Neuronal stem cell (in vitro differentiated cells): ENCODE measurements around the gene HECW1.
A peak's percentile ranks its signal among the peaks of the same experiment; 100 is the strongest.

Source experiments
- DNase-seq: peaks from one replicate; pipeline ENCODE4 v3.0.0-alpha.2; 2013; ENCODE audit warnings: low spot score
- H2AFZ ChIP-seq: one replicate; pipeline ENCODE4 v1.6.1; 2013; ENCODE audit warnings: mild to moderate bottlenecking, low read length, inconsistent platforms
- H2AK5ac ChIP-seq: 2 replicates; pipeline ENCODE4 v1.6.1; 2013; ENCODE audit warnings: low read depth, mild to moderate bottlenecking, inconsistent platforms, low read length, moderate library complexity, mixed read lengths
- H2BK120ac ChIP-seq: 2 replicates; pipeline ENCODE4 v1.6.1; 2013; ENCODE audit warnings: low read depth, mild to moderate bottlenecking, inconsistent platforms, low read length, moderate library complexity, mixed read lengths
- H2BK12ac ChIP-seq: one replicate; pipeline ENCODE4 v1.6.1; 2013; ENCODE audit warnings: low read length, inconsistent platforms
- H2BK15ac ChIP-seq: 2 replicates; pipeline ENCODE4 v1.6.1; 2013; ENCODE audit warnings: mild to moderate bottlenecking, low read length, inconsistent platforms, mixed read lengths
- H2BK5ac ChIP-seq: one replicate; pipeline ENCODE4 v1.6.1; 2013; ENCODE audit warnings: inconsistent platforms, mild to moderate bottlenecking, low read length, moderate library complexity
- H3K14ac ChIP-seq: one replicate; pipeline ENCODE4 v1.6.1; 2013; ENCODE audit warnings: low read length, inconsistent platforms
- H3K18ac ChIP-seq: 2 replicates; pipeline ENCODE4 v1.6.1; 2013; ENCODE audit warnings: low read length, inconsistent platforms
- H3K23ac ChIP-seq: 2 replicates; pipeline ENCODE4 v1.6.1; 2013; ENCODE audit warnings: low read depth, mild to moderate bottlenecking, mixed read lengths, low read length, inconsistent platforms; ENCODE audit not compliant: poor library complexity
- H3K27ac ChIP-seq: replicated peaks from 3 replicates; pipeline ENCODE4 v1.5.1; 2013; ENCODE audit warnings: low read length, inconsistent platforms
- H3K27me3 ChIP-seq, 3 experiments: 2 replicates each; pipeline ENCODE4 v1.6.1; 2013; ENCODE audit warnings: low read length in 3 of 3, mild to moderate bottlenecking in 2 of 3, inconsistent platforms in 1 of 3, low read depth in 1 of 3, mixed read lengths in 1 of 3, moderate library complexity in 1 of 3; ENCODE audit not compliant: control insufficient read depth in 3 of 3, insufficient read depth in 3 of 3
- H3K36me3 ChIP-seq, 2 donors: replicated peaks in 1 of 2; 2 replicates each; pipeline ENCODE4 v1.6.1; 2013; ENCODE audit warnings: low read length in 2 of 2; ENCODE audit not compliant: control insufficient read depth in 2 of 2, insufficient read depth in 2 of 2
- H3K4ac ChIP-seq: 2 replicates; pipeline ENCODE4 v1.6.1; 2013; ENCODE audit warnings: inconsistent platforms, mild to moderate bottlenecking, low read length, moderate library complexity
- H3K4me1 ChIP-seq, 2 donors: 1 replicate in 1 of 2; 2 replicates in 1 of 2; pipeline ENCODE4 v1.6.1; 2013; ENCODE audit warnings: low read length in 2 of 2, low read depth in 1 of 2; ENCODE audit not compliant: control insufficient read depth in 2 of 2, insufficient read depth in 1 of 2
- H3K4me2 ChIP-seq: one replicate; pipeline ENCODE4 v1.6.1; 2013; ENCODE audit warnings: mild to moderate bottlenecking, low read length, inconsistent platforms; ENCODE audit not compliant: insufficient read depth, poor library complexity, severe bottlenecking
- H3K4me3 ChIP-seq, 2 donors: 2 replicates each; pipeline ENCODE4 v1.5.1; 2013; ENCODE audit warnings: low read length in 2 of 2, mild to moderate bottlenecking in 2 of 2, inconsistent platforms in 1 of 2, moderate library complexity in 1 of 2
- H3K79me1 ChIP-seq: one replicate; pipeline ENCODE4 v1.6.1; 2013; ENCODE audit warnings: low read depth, mild to moderate bottlenecking, inconsistent platforms, low read length, moderate library complexity
- H3K9ac ChIP-seq: one replicate; pipeline ENCODE4 v1.6.1; 2013; ENCODE audit warnings: mild to moderate bottlenecking, low read depth, low read length, inconsistent platforms; ENCODE audit not compliant: poor library complexity
- H3K9me3 ChIP-seq, 2 donors: replicated peaks in 1 of 2; 2 replicates each; pipeline versions ENCODE3 to v1.6.1; 2013; ENCODE audit warnings: low read length in 2 of 2, mild to moderate bottlenecking in 2 of 2, inconsistent platforms in 1 of 2, low read depth in 1 of 2, mixed read lengths in 1 of 2, moderate library complexity in 1 of 2; ENCODE audit not compliant: control insufficient read depth in 2 of 2, insufficient read depth in 1 of 2
- H4K8ac ChIP-seq: one replicate; pipeline ENCODE4 v1.6.1; 2013; ENCODE audit warnings: low read depth, mild to moderate bottlenecking, inconsistent platforms, low read length, moderate library complexity
- H4K91ac ChIP-seq: one replicate; pipeline ENCODE4 v1.6.1; 2013; ENCODE audit warnings: low read length, low read depth, mild to moderate bottlenecking, inconsistent platforms; ENCODE audit not compliant: poor library complexity
- WGBS, 2 donors: extraction: QIAGEN DNeasy Blood & Tissue Kit; methylation state at CpG; one replicate each; pipeline ENCODE4 v1.1.7; 2013; ENCODE audit warnings: missing lambda C conversion rate in 2 of 2, mixed read lengths in 1 of 2; ENCODE audit not compliant: insufficient read length in 2 of 2, insufficient replicate concordance in 1 of 2; ENCODE audit errors: extremely low coverage in 2 of 2; 5-methylcytosine and 5-hydroxymethylcytosine counted together

HECW1 gene

DNA sequence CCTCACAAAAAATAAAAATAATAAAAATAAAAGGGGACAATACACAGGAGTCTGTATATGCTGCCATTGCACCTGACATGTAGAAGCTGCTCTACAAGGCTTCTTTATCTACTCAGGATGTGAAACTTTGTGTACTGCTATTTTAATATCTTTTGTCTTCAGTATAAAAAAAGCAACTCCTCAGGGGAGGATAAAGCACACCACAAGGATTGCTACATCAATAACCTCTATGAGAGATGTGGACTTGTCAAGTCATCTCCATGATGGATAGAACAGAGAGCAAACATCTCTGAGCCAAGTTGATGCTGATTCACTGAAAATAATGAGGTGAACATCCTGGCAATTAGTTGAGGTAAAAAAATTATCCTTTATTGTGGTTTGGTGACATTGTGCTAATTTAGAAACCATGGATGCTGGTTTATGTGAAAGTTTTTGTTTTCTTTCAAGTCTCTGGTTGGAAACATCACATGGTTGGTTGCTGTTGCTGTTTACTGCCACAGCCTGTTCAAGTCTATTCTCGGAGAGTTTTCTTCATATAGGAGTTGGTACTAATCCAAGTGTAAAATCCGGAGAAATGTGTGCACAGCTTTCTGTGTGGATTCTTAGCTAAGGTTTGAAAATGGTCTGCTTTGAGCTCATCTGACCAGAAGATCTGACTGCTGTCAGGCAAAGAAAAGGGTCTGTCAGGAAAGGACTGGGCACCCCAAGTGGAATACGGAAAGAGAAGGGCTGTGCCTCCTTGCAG, 1.5 kb upstream of the HECW1 start:
- Histone ChIP-seq H3K23ac (no peak overlapping the region), H2BK12ac (no peak overlapping the region), H2BK120ac (no peak overlapping the region), H2BK15ac (no peak overlapping the region), H4K8ac (no peak overlapping the region), H3K4ac (no peak overlapping the region), H3K18ac (no peak overlapping the region), H4K91ac (no peak overlapping the region), H3K4me2 (no peak overlapping the region), H3K79me1 (no peaks in the 10 kb centered on the region), H2AFZ (no peak overlapping the region), H3K14ac (no peak overlapping the region), H3K9me3 (no peaks in the 10 kb centered on the region), H2AK5ac (no peak overlapping the region), H3K9ac (no peak overlapping the region), H2BK5ac (no peak overlapping the region), H3K36me3 (no peaks in the 10 kb centered on the region), H3K4me3 (no peak overlapping the region), H3K27me3 (peaks cover 3 to 69% (median 24%) of the 10 kb centered on the region in 3 experiments), H3K4me1 (peaks cover 4 to 16% of the 10 kb centered on the region in 2 donors), H3K27ac (no peak overlapping the region)
- WGBS, 2 donors = no CpG with 5 or more reads among the region's 3 CpGs
- DNase-seq = no peak

DNA sequence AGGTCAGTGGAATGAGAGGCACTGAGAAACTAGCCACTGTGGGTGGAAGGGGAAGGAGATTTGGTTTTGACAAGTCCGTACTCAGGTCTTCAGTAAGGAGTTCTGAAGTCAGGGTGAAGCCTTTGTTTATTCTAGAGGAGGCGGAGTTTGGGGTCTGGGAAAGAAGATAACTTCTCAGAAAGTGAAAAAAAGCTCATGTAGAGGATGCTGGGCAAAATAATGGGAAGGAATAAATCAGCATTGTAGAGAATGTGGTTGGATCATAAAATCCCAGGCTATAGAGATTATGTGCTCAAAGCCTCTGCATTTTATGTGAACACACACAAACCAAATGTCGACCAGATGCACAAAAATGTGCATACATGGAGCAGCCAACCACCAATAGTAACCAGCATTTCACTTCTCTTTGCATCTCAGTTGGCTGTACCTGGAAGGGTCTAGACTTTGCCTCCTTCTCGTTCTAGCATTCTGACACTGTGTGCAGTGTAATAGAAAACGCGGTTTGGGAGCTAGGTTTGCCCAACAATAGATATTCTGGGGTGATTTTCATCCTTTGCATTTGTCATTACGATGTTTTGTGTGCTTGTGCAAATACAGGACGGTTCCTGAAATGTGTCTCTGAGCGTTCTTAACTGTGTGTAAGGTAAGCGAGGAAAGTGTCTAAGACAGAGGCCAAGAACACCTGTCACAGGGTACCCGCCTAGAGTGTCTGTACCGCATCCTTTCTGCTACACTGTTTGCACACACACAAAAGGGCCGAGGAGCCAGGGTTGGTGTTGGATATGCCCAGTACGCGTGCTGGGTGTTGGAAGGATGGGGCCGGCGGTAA, 603 bp upstream of the HECW1 start:
- H4K8ac ChIP-seq = no peak overlapping the region
- H3K27me3 ChIP-seq = peaks cover 3 to 78% (median 24%) of the 10 kb centered on the region in 3 experiments
- H3K14ac ChIP-seq = no peak overlapping the region
- peaks cover 4 to 16% of the 10 kb centered on the region in 2 donors for H3K4me1 ChIP-seq
- WGBS, 2 donors = no CpG with 5 or more reads among the region's 17 CpGs
- H4K91ac ChIP-seq = no peak overlapping the region
- H3K27ac ChIP-seq = no peak overlapping the region
- no peak overlapping the region for H2BK5ac ChIP-seq
- no peaks in the 10 kb centered on the region for H3K9me3 ChIP-seq
- no peaks in the 10 kb centered on the region for H3K79me1 ChIP-seq
- H3K4ac ChIP-seq = no peak overlapping the region
- no peak overlapping the region for H2AK5ac ChIP-seq
- H2BK120ac ChIP-seq = no peak overlapping the region
- peak overlapping the region; percentile 96 for H2AFZ ChIP-seq
- H2BK15ac ChIP-seq = no peak overlapping the region
- no peak for DNase-seq
- H3K18ac ChIP-seq = no peak overlapping the region
- no peak overlapping the region for H3K9ac ChIP-seq
- H3K36me3 ChIP-seq = no peaks in the 10 kb centered on the region
- peak overlapping the region; percentile 95 for H3K4me2 ChIP-seq
- H3K4me3 ChIP-seq = no peak overlapping the region
- H2BK12ac ChIP-seq = no peak overlapping the region
- H3K23ac ChIP-seq = no peak overlapping the region

DNA sequence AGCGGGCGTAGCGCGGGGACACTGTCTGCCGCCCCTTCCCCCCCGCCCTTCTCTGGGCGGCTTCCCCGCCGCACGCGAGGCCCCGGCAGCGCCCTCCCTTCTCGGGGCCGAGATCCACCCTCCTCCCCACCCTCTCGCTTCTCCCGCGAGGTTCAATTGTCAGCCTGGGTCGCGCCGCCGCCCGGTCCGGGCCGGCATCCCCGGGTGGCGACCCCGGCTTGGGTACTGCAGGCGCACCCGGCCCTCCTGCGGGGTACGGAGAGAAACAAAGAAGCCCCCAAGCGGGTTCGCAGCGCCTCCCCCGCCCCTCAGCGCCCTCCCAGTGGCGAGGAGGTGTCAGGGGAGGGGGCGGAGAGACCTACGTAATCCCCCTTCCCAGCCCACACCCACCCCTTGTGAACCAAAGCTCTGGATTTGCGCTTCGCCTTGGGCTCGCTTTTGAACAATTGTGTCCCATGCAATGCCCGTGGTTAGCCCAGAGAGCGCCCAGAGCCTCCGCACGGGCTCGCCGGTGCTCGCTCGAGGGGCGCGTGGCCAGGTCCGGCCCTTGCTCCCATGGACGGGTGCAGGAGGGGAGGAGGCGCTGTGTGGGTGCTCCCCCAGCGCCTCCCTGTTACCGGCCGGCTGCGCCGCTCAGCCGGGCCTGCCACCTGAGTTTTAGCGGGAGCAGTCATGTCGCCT, 634 bp downstream of the HECW1 start:
- Histone ChIP-seq H2BK12ac (no peak overlapping the region), H3K9ac (peak overlapping the region; percentile 78), H3K79me1 (no peaks in the 10 kb centered on the region), H3K4me2 (peak overlapping the region; percentile 95), H2AFZ (peak overlapping the region; percentile 96), H3K4me1 (peaks cover 4 to 15% of the 10 kb centered on the region in 2 donors), H2BK5ac (peak overlapping the region; percentile 76), H2BK15ac (peak overlapping the region; percentile 3), H4K8ac (no peak overlapping the region), H3K27me3 (peaks cover 3 to 84% (median 24%) of the 10 kb centered on the region in 3 experiments), H3K4ac (no peak overlapping the region), H3K9me3 (no peaks in the 10 kb centered on the region), H3K36me3 (no peaks in the 10 kb centered on the region), H3K27ac (no peak overlapping the region), H3K4me3 (peak overlapping the region; percentile 43 to 85), H3K18ac (peak overlapping the region; percentile 94), H4K91ac (no peak overlapping the region), H3K23ac (peak overlapping the region; percentile 26), H3K14ac (no peak overlapping the region), H2AK5ac (peak overlapping the region; percentile 27), H2BK120ac (peak overlapping the region; percentile 25)
- peak; percentile 67 for DNase-seq
- WGBS, 2 donors = no CpG with 5 or more reads among the region's 64 CpGs
